ENCODE results near the gene GMNN.

GMNN gene

GRCh38 chr6:24832794-24833193 lies 58.1 kb downstream of the GMNN start:
- no peak for TF ChIP-seq CTCF (IDR thresholded peaks at IDR 0.05; ENCODE audit: extremely low read depth, missing control alignments)
- DNase-seq (ENCODE audit: low spot score) = no peak

GRCh38 chr6:24833711-24834386 lies 59.1 kb downstream of the GMNN start:
- TF ChIP-seq CTCF (IDR thresholded peaks at IDR 0.05; ENCODE audit: extremely low read depth, missing control alignments) = no peak
- DNase-seq (ENCODE audit: low spot score) = no peak
